ENCODE data around the gene IGSF5.
"Not testable (repeated sequence)": the region's sequence is repeated elsewhere in the genome, so short reads cannot be mapped to it uniquely, and the experiment has no call there.

The IGSF5 gene

DNA sequence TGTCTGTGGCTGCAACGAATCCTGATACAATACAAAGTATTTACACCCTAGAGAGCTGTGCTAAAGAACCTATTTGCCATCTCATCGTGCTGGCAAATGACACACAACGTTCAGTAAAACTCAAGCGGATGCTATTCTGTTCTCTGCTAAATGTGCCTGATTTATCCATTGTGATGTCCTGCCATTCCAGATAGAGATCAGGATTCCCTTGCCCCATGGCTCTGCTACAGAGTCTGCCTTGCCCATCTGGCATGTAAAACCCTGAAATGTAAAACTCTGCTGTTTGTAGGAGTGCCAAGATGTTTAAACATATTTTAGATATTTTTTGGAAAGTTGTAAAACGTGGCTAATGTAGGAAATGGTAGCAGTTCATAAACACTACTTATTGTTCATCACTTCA lies 20.0 kb upstream of the IGSF5 start:
- no peaks in the 10 kb centered on the region for H3K4me1 Mint-ChIP-seq

GRCh38 chr21:39726133-39726532 lies 18.9 kb upstream of the IGSF5 start:
- no peak for DNase-seq (ENCODE audit: low spot score in 2 of 2)
- ATAC-seq (ENCODE audit: low read depth) = no peak
- Mint-ChIP-seq H3K27me3 (peaks cover 2% of the 10 kb centered on the region), H3K4me1 (no peaks in the 10 kb centered on the region), H3K27ac (no peak overlapping the region), H3K4me3 (no peak overlapping the region), H3K9me3 (peaks cover 7% of the 10 kb centered on the region), H3K36me3 (no peaks in the 10 kb centered on the region)

More for the DNA sequence above, 20.0 kb upstream of the IGSF5 start:
- Mint-ChIP-seq H3K27me3 (peaks cover 2% of the 10 kb centered on the region), H3K36me3 (no peaks in the 10 kb centered on the region), H3K9me3 (peaks cover 5% of the 10 kb centered on the region), H3K4me3 (no peak overlapping the region), H3K27ac (no peak overlapping the region)
- ATAC-seq (ENCODE audit: low read depth) = no peak
- DNase-seq (ENCODE audit: low spot score in 2 of 2) = no peak

GRCh38 chr21:39727401-39728120 lies 17.4 kb upstream of the IGSF5 start:
- no peak overlapping the region for H3K4me3 Mint-ChIP-seq
- ATAC-seq (ENCODE audit: low read depth) (no peak), DNase-seq (ENCODE audit: low spot score in 2 of 2) (no peak)
- no peak overlapping the region for H3K27ac Mint-ChIP-seq
- H3K36me3 Mint-ChIP-seq = no peaks in the 10 kb centered on the region
- no peaks in the 10 kb centered on the region for H3K4me1 Mint-ChIP-seq
- no peaks in the 10 kb centered on the region for H3K27me3 Mint-ChIP-seq
- peaks cover 6% of the 10 kb centered on the region for H3K9me3 Mint-ChIP-seq

DNA sequence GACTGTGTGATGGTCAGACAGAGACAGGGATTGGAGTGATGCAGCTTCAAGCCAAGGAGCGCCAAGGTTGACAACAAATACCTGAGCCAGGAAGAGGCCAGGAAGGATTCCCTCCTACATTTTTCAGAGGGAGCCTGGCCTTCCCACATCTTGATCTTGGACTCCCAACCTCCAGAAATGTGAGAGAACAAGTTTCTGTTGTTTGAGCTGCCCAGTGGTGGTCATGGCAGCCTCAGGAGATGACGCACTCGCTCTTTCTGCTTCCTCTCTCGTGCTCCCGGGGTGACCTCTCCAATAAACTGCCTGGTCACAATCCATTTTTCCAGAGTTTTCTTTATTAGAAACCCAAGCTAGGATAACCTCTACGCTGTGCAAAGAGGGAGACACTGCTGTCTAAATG lies 16.6 kb upstream of the IGSF5 start:
- ATAC-seq (ENCODE audit: low read depth) = no peak
- Mint-ChIP-seq H3K4me3 (no peak overlapping the region), H3K9me3 (peaks cover 6% of the 10 kb centered on the region), H3K36me3 (no peaks in the 10 kb centered on the region), H3K4me1 (no peaks in the 10 kb centered on the region), H3K27ac (no peak overlapping the region), H3K27me3 (no peaks in the 10 kb centered on the region)
- no peak for DNase-seq (ENCODE audit: low spot score in 2 of 2)

GRCh38 chr21:39730418-39731157 lies 14.4 kb upstream of the IGSF5 start:
- Mint-ChIP-seq H3K27ac (no peak overlapping the region), H3K36me3 (no peaks in the 10 kb centered on the region)
- DNase-seq (ENCODE audit: low spot score in 2 of 2) = no peak

DNA sequence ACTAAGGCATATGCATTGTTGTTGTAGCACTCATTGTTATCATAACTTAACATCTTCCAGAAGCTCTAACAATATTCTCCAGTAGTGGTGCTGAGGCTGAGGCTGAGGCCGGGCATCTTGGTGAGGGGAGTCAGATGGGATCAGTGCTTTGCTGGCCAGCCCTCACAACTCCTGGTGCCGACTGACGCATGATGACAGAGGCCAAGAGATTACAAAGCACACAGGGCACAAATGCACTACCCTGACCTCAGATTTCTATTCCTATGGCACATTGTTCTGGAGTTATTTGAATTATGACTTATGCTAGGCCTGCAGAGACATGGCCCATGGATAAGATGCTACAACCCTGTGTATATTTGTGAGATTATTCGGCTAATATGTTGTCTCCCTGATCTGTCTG lies 8.3 kb upstream of the IGSF5 start:
- Mint-ChIP-seq H3K9me3 (peaks cover 2% of the 10 kb centered on the region), H3K4me3 (no peak overlapping the region), H3K36me3 (no peaks in the 10 kb centered on the region), H3K4me1 (no peaks in the 10 kb centered on the region), H3K27me3 (no peaks in the 10 kb centered on the region), H3K27ac (no peak overlapping the region)
- no peak for ATAC-seq (ENCODE audit: low read depth)
- no peak for DNase-seq (ENCODE audit: low spot score in 2 of 2)

More at GRCh38 chr21:39730418-39731157, 14.4 kb upstream of the IGSF5 start:
- ATAC-seq (ENCODE audit: low read depth) = no peak
- no peaks in the 10 kb centered on the region for H3K27me3 Mint-ChIP-seq
- H3K4me1 Mint-ChIP-seq = no peaks in the 10 kb centered on the region
- H3K4me3 Mint-ChIP-seq = no peak overlapping the region
- peaks cover 4% of the 10 kb centered on the region for H3K9me3 Mint-ChIP-seq

- ATAC-seq (ENCODE audit: low read depth) = no peak
- H3K4me3 Mint-ChIP-seq = no peak overlapping the region
- no peaks in the 10 kb centered on the region for H3K4me1 Mint-ChIP-seq
- H3K9me3 Mint-ChIP-seq = peaks cover 2% of the 10 kb centered on the region
- no peak overlapping the region for H3K27ac Mint-ChIP-seq
- DNase-seq (ENCODE audit: low spot score in 2 of 2) = no peak
- no peaks in the 10 kb centered on the region for H3K36me3 Mint-ChIP-seq
- no peaks in the 10 kb centered on the region for H3K27me3 Mint-ChIP-seq
Measured at GRCh38 chr21:39737376-39738000, 7.5 kb upstream of the IGSF5 start.

GRCh38 chr21:39738566-39738965 lies 6.4 kb upstream of the IGSF5 start:
- no peak overlapping the region for H3K27ac Mint-ChIP-seq
- no peak overlapping the region for H3K4me3 Mint-ChIP-seq

GRCh38 chr21:39739531-39739930 lies 5.5 kb upstream of the IGSF5 start:
- H3K9me3 Mint-ChIP-seq, H3K4me3 Mint-ChIP-seq, H3K36me3 Mint-ChIP-seq: not testable (repeated sequence)

More at GRCh38 chr21:39738566-39738965, 6.4 kb upstream of the IGSF5 start:
- DNase-seq (ENCODE audit: low spot score in 2 of 2) (no peak), ATAC-seq (ENCODE audit: low read depth) (no peak)
- Mint-ChIP-seq H3K27me3 (no peaks in the 10 kb centered on the region), H3K9me3 (peaks cover 2% of the 10 kb centered on the region), H3K4me1 (no peaks in the 10 kb centered on the region), H3K36me3 (no peaks in the 10 kb centered on the region)

GRCh38 chr21:39742561-39742960 lies 2.4 kb upstream of the IGSF5 start:
- H3K36me3 Mint-ChIP-seq; H3K27ac Mint-ChIP-seq; ATAC-seq (ENCODE audit: low read depth); H3K4me1 Mint-ChIP-seq; DNase-seq (ENCODE audit: low spot score in 2 of 2); H3K4me3 Mint-ChIP-seq; H3K9me3 Mint-ChIP-seq; H3K27me3 Mint-ChIP-seq: not testable (repeated sequence)

More at GRCh38 chr21:39739531-39739930, 5.5 kb upstream of the IGSF5 start:
- not testable (repeated sequence) for DNase-seq (ENCODE audit: low spot score in 2 of 2); H3K27me3 Mint-ChIP-seq; H3K4me1 Mint-ChIP-seq; H3K27ac Mint-ChIP-seq; ATAC-seq (ENCODE audit: low read depth)

- not testable (repeated sequence) for H3K36me3 Mint-ChIP-seq; H3K27me3 Mint-ChIP-seq; ATAC-seq (ENCODE audit: low read depth); H3K9me3 Mint-ChIP-seq; H3K4me1 Mint-ChIP-seq; DNase-seq (ENCODE audit: low spot score in 2 of 2); H3K4me3 Mint-ChIP-seq; H3K27ac Mint-ChIP-seq
Measured at GRCh38 chr21:39745332-39745731, 349 bp downstream of the IGSF5 start.

DNA sequence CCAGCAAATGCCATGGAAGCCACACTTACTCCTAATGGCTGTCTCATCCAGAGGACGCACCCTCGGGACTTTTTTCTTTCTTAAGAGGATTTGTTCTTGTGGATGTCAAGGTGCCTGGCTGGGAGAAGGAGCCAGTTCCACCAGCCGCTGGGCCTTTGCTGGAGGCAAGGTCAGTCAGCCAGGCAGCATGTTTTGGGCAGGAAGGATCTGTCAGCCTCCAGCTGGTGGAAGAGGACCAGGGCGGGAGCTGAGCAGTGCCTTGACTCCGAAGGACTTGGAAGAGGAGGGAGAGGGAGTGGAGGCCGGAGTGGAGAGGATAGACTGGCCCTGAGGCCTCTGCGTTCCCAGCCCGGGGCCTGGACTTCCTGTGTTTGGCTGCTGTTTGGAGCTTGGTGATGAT lies 5.7 kb downstream of the IGSF5 start:
- Mint-ChIP-seq H3K4me3 (no peak overlapping the region), H3K27ac (no peak overlapping the region), H3K9me3 (peaks cover 9% of the 10 kb centered on the region), H3K36me3 (no peaks in the 10 kb centered on the region), H3K4me1 (no peaks in the 10 kb centered on the region), H3K27me3 (no peaks in the 10 kb centered on the region)
- DNase-seq (ENCODE audit: low spot score in 2 of 2) (no peak), ATAC-seq (ENCODE audit: low read depth) (no peak)

DNA sequence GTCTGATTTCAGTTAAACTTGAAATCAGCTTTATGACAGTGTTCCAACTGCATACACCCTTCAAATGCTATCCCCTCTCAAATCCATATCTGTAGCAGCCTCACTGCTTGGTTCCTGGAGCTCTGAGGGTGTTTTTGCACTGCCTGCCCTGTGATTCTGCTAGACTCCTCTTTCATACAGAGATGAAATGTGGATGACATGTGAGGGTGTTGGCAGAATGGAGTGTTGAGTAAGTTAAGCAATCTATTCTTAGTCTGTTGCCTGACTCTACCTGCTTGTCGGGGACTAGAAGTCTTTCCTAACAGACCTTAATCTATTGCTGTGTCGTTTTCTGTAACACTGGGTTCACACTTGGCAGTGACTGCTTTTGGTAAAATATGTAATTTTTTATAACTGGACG lies 9.8 kb downstream of the IGSF5 start:
- Mint-ChIP-seq H3K4me1 (no peaks in the 10 kb centered on the region), H3K27ac (no peak overlapping the region), H3K36me3 (no peaks in the 10 kb centered on the region), H3K27me3 (no peaks in the 10 kb centered on the region), H3K9me3 (peaks cover 7% of the 10 kb centered on the region), H3K4me3 (no peak overlapping the region)
- no peak for DNase-seq (ENCODE audit: low spot score in 2 of 2)
- no peak for ATAC-seq (ENCODE audit: low read depth)

GRCh38 chr21:39756285-39756684 lies 11.3 kb downstream of the IGSF5 start:
- DNase-seq (ENCODE audit: low spot score in 2 of 2) (no peak), ATAC-seq (ENCODE audit: low read depth) (no peak)
- H3K9me3 Mint-ChIP-seq = peaks cover 8% of the 10 kb centered on the region
- H3K27ac Mint-ChIP-seq = no peak overlapping the region
- H3K4me1 Mint-ChIP-seq = no peaks in the 10 kb centered on the region
- H3K27me3 Mint-ChIP-seq = peaks cover 1% of the 10 kb centered on the region
- no peak overlapping the region for H3K4me3 Mint-ChIP-seq
- no peaks in the 10 kb centered on the region for H3K36me3 Mint-ChIP-seq

Data from memory B cell (primary cell).